ENCODE measurements around the gene TRAPPC4.
A peak's percentile ranks its signal among the peaks of the same experiment; 100 is the strongest.

TRAPPC4 gene

GRCh38 chr11:119023741-119024140 is 5.2 kb downstream of the TRAPPC4 start:
- POLR2A ChIA-PET = no interaction called here
- no peak for TF ChIP-seq CTCF (IDR thresholded peaks at IDR 0.05; ENCODE audit: control extremely low read depth, extremely low read depth, low read depth, missing control alignments)
- CTCF ChIA-PET = interaction anchor here (0.7 to 1.9 kb wide), 5 partner anchors 24 to 314 kb away, joined by 3 to 4 read pairs (median 3); no protein-coding TSS in a partner anchor
- no peak for DNase-seq (ENCODE audit: extremely low spot score)

GRCh38 chr11:119024430-119025098 is 6.0 kb downstream of the TRAPPC4 start:
- DNase-seq (ENCODE audit: extremely low spot score) = no peak
- no peak for TF ChIP-seq CTCF (IDR thresholded peaks at IDR 0.05; ENCODE audit: control extremely low read depth, extremely low read depth, low read depth, missing control alignments)
- CTCF ChIA-PET = interaction anchor here (0.9 to 1.9 kb wide), 4 partner anchors 11 to 313 kb away, joined by 3 to 4 read pairs (median 3); partner anchors contain the start of gene VPS11
- POLR2A ChIA-PET = no interaction called here

- DNase-seq (ENCODE audit: extremely low spot score) = no peak
- ChIA-PET POLR2A (no interaction called here), CTCF (interaction anchor here (1.0 to 1.3 kb wide), 2 partner anchors 11 to 43 kb away, joined by 3 read pairs; partner anchors contain the start of gene VPS11)
- no peak for TF ChIP-seq CTCF (IDR thresholded peaks at IDR 0.05; ENCODE audit: control extremely low read depth, extremely low read depth, low read depth, missing control alignments)
These were observed 6.5 kb downstream of the TRAPPC4 start for GRCh38 chr11:119025099-119025473.

- DNase-seq (ENCODE audit: extremely low spot score) = no peak
- CTCF ChIA-PET = interaction anchor here (1.0 to 1.3 kb wide), 2 partner anchors 10 to 42 kb away, joined by 3 read pairs; partner anchors contain the start of gene VPS11
- no peak for TF ChIP-seq CTCF (IDR thresholded peaks at IDR 0.05; ENCODE audit: control extremely low read depth, extremely low read depth, low read depth, missing control alignments)
- POLR2A ChIA-PET = no interaction called here
These were observed 7.0 kb downstream of the TRAPPC4 start for GRCh38 chr11:119025541-119025940.

- CTCF ChIA-PET = interaction anchor here (1.2 to 1.3 kb wide), 2 partner anchors 42 to 96 kb away, joined by 3 read pairs; partner anchors contain the start of gene VPS11
- DNase-seq (ENCODE audit: extremely low spot score) = peak; percentile 5
- POLR2A ChIA-PET = interaction anchor here (0.6 to 0.8 kb wide), 2 partner anchors 11 to 26 kb away, joined by 3 to 9 read pairs; no protein-coding TSS in a partner anchor
- TF ChIP-seq CTCF (IDR thresholded peaks at IDR 0.05; ENCODE audit: control extremely low read depth, extremely low read depth, low read depth, missing control alignments) = no peak
These were observed 7.6 kb downstream of the TRAPPC4 start for GRCh38 chr11:119025978-119026766.

DNA sequence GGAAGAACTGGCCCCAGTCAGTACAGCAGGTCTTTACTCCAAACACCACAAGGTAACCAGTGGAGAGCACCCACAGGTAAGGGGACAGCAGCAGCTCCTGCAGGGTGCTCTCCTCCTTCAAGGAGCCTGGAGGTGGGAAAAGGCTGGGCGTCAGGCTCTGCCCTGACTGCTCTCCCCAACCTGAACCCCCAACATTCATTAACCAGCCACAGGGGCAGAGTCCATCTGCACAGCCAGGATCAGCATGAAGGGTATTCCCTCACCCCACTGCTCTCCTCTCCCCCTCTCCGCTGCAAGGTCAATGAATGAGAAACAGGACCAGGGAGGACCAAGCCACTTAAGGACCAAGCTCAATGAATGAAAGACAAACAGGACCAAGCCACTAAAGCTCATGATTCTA is 8.4 kb downstream of the TRAPPC4 start:
- ChIA-PET POLR2A (interaction anchor here (0.8 kb wide), 1 partner anchor 26 kb away, joined by 3 read pairs; no protein-coding TSS in a partner anchor), CTCF (interaction anchor here (1.2 kb wide), 1 partner anchor 97 kb away, joined by 3 read pairs; no protein-coding TSS in a partner anchor)

More for the DNA sequence above, 8.4 kb downstream of the TRAPPC4 start:
- no peak for TF ChIP-seq CTCF (IDR thresholded peaks at IDR 0.05; ENCODE audit: control extremely low read depth, extremely low read depth, low read depth, missing control alignments)
- DNase-seq (ENCODE audit: extremely low spot score) = no peak
